ENCODE measurements around the gene RIOK3.
"Not testable (repeated sequence)": the region's sequence is repeated elsewhere in the genome, so short reads cannot be mapped to it uniquely, and the experiment has no call there.

The RIOK3 gene

DNA sequence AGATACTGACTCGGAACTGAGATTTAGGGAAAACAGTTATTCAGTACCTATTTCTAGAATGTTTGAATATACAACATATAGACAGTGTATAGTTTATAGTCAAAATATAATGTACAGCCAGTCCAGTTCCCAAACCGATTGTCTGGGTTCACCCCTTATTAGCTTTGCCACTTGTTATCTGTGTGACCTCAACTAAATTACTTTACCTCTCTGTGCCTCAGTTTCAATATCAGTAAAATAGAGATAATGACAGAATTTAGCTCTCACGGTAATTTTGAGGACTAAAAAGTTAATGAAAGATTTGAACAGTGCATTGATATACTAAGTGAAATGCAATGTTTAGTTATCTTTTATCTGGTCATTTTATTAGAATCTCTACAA is 750 bp upstream of the RIOK3 start:
- no peak for DNase-seq

- DNase-seq: no peak
Measured at GRCh38 chr18:23453680-23454058, 582 bp downstream of the RIOK3 start.

DNA sequence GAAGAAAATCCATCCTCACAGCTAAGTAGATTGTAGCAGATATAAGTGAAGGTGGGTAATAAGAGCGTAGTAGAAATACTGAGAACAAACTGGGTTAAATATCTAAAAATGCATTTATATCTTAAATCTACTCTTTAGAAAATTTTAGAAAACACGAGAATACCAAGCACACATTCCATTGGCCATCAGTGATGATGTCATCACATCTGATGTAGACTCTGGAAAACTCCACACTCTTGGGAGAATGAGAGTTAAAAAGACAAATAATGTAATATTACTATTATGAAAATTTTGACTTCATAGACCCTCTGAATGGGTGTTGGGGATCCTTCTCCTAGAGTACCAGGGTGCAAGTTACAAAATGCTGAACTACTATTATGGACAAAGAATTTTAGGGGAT is 3.7 kb downstream of the RIOK3 start:
- DNase-seq: no peak

GRCh38 chr18:23458830-23459529 is 5.9 kb downstream of the RIOK3 start:
- DNase-seq: no peak

DNA sequence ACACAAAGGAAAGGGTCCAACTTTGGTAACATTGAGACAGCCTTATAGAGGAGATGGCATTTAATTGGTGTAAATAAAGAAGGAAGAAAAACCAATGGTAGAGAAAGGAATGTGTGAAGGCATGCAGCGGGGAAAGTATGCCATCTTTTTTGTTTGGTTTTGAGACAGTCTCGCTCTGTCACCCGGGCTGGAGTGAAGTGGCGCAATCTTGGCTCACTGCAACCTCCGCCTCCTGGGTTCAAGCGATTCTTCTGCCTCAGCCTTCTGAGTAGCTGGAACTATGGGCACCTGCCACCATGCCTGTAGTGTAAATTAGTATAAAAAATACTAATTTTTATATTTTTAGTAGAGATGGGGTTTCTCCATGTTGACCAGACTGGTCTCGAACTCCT is 6.4 kb downstream of the RIOK3 start:
- DNase-seq: no peak

DNA sequence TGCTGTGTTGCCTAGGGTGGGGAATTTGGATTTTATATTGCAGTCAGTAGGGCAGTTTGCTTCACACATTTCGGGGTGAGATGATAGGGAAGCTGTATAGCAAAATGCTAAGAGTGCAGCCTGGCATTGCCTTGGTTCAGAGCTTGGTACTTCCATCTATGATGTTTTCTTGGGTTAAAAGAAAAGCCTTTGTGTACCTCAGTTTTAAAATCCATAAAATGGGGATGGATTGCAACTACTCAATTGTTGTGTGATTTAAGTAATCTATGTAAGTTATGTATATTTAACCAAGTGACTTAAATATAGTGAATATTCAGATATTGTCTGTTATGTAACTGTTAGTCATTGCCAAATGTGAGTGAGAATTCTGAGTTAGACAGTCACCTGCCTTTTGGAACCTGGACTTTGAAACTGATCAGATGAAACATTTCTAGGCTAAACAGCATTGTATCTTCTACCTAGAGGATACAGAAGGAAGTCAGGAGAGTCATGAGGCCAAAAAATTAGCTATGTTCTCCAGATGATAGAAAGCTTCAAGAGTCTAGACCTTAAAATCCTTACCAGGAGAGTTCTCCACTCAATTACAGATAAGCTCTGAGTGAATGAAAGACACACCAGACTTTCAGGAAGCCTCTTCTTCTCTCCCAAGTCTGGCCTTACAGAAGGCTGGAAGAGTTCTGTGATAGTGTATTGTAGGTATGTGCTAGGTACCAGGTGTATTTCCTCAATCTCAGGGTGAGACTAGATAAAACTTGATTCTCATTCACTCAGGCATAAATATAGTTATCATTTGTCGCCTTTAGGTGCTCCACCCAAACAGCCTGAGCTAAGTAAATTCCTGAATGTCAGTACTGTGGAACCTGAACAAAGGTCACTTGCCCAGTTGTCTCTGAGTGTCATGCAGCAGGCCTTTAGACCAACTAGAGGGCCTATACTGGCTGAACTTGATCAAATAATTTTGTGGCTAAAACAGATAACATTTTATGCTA is 7.5 kb downstream of the RIOK3 start:
- no peak for DNase-seq

GRCh38 chr18:23462876-23463275 is 9.8 kb downstream of the RIOK3 start:
- no peak for DNase-seq

DNA sequence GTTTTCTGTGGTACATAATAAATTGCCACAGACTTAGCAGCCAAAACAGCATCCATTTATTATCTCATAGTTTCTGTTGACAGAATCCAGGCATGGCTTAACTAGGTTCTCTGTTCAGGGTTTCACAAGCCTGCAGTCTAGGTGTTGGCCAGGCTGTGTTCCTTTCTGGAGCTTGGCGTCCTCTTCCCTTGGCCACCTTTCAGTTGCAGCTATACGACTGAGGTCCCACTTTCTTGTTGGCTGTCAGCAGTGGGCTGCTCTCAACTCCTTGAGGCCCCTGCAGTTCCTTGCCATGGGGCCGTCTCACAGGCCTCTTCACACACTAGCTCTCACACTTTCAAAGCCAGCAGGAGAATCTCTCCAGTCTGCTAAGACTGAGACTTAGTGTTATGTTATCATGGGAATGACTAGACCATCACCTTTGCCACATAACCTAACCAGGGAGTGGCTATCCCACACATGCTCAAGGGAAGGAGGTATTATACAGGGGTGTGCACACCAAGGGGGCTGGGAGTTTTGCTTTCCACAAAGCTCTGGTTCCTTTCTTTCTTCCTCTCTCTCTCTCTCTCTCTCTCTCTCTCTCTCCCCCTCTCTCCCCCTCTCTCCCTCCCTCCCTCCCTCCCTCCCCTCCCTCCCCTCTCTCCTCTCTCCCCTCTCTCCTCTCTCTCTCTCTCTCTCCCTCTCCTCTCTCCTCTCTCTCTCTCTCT is 15.8 kb downstream of the RIOK3 start:
- DNase-seq: no peak

GRCh38 chr18:23470620-23471387 is 17.7 kb downstream of the RIOK3 start:
- DNase-seq: no peak

GRCh38 chr18:23471486-23471885 is 18.4 kb downstream of the RIOK3 start:
- DNase-seq: no peak

GRCh38 chr18:23479829-23480505 is 26.9 kb downstream of the RIOK3 start:
- no peak for DNase-seq

DNA sequence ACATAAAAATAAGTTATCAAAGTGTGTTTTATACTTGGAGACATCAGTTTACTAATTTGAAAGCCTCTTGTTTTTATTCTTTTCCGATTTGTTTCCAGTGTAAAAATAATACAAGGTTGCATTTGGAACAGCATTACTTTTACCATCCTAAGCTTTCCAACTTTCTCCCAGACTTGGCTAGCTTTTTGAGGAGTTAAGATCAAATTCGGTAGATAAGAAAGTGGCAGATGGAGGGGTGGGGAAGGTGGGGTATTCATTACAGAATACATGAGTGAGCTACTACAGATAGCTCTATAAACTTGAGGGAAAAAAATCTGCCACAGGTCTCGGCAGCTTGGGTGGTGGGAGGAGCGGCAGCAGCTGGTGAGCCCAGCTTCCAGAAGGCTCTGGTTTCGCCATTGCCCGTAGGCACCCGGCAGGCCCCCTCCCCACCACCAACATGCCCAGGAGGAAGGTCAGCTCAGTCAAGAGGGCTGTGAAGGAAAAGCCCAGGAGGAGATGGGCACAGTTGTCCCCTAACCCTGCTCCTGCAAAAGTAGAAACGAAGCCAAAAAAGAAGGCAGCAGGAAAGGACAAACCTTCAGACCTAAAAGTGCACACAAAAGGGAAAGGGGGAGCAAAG is 31.6 kb downstream of the RIOK3 start:
- DNase-seq: no peak

- DNase-seq: no peak
Measured at GRCh38 chr18:23485386-23485785, 32.3 kb downstream of the RIOK3 start.

DNA sequence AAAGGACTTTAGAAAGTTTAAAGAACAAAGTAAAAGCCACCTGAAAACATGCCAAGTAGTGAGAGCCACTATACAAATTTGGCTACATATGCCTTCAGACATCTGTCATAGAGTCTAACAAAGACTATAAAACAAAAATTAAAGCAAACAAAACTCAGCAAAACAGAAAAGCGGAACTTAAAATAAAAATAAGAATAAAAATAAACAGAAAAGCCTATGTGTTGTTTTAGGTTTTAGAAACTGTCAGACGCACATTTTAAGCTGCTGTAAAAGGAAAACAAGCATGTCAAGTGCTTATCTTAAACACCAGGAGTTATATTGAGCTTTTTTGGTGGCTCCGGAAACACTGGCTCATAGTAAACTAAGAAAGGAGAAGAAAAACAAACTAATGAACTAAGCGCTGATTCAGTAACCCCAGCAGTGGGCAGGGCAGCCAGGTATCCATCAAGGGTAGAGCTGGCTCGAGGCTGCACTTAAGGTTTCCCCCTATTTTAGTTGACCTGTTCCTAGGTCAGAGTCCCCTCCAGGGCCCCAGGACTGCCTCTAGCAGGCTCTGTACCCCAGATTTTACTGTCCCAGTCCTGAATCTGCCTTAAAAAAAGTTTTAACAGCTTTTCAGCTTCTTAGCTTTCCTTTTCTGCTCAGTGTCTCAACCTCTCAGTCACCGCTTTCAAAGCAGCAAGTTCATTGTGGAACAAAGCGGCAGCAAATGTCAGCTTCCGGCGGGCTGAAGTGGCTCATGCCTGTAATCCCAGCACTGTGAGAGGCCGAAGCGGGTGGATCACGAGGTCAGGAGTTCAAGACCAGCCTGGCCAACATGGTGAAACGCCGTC is 34.9 kb downstream of the RIOK3 start:
- no peak for DNase-seq

- DNase-seq: not testable (repeated sequence)
Measured at GRCh38 chr18:23489586-23489985, 36.5 kb downstream of the RIOK3 start.

DNA sequence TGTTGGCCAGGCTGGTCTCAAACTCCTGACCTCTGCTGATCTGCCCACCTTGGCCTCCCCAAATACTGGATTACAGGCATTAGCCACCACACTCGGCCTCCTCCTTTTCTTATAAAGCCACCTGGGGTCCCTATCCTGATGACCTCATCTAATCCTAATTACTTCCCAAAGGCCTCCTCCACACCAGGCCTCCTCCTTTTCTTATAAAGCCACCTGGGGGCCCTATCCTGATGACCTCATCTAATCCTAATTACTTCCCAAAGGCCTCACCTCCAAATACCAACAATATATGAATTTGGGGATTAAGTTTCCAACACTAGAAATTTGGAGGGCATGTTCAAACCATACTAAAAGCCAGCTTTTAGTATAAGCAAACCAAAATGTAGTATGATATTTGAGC is 40.6 kb downstream of the RIOK3 start:
- DNase-seq: no peak

GRCh38 chr18:23494992-23495391 is 41.9 kb downstream of the RIOK3 start:
- DNase-seq: no peak

- peak; percentile 76 for DNase-seq
Measured at GRCh38 chr18:23495723-23496440, 42.8 kb downstream of the RIOK3 start.

DNA sequence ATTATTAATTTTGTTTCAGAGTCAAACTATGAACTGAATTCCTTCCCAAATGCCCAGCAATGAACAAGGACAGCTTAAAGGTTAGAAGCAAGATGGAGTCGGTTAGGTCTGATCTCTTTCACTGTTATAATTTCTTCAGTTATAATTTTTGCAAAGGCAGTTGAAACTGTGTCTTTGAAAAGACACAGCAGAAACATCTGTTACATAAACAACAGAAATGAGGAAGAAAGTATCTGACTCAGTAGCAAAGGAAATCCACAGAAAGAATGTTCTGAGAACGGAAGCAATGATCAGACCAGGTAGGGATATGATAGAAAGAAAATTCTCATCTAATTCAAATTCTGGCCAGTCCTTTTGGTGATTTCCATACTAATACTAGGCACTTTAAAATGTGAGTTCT is 45.0 kb downstream of the RIOK3 start:
- no peak for DNase-seq

DNA sequence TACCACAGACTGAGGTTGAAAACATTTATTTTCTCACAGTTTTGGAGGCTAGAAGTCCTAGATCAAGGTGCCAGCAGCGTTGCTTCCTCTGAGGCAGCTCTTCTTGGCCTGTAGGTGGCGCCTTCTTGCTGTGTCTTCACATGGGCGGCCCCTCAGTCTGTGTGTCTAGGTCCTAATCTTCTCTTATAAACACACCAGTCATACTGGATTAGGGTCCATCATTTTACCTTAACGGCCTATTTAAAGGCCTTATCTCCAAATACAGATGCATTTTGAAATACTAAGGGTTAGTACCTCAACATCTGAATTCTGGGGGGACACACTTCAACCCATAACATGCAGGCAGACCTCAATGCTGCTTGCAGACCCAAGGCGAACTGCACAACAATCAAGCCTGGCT is 45.8 kb downstream of the RIOK3 start:
- peak; percentile 17 for DNase-seq

Data from NCI-H2029 treated with DMSO at 0.1 percent for 48 hours (cell line).